ENCODE results near the gene MEX3A.
A peak's percentile ranks its signal among the peaks of the same experiment; 100 is the strongest.
"Not testable (repeated sequence)": the region's sequence is repeated elsewhere in the genome, so short reads cannot be mapped to it uniquely, and the experiment has no call there.

MEX3A gene

DNA sequence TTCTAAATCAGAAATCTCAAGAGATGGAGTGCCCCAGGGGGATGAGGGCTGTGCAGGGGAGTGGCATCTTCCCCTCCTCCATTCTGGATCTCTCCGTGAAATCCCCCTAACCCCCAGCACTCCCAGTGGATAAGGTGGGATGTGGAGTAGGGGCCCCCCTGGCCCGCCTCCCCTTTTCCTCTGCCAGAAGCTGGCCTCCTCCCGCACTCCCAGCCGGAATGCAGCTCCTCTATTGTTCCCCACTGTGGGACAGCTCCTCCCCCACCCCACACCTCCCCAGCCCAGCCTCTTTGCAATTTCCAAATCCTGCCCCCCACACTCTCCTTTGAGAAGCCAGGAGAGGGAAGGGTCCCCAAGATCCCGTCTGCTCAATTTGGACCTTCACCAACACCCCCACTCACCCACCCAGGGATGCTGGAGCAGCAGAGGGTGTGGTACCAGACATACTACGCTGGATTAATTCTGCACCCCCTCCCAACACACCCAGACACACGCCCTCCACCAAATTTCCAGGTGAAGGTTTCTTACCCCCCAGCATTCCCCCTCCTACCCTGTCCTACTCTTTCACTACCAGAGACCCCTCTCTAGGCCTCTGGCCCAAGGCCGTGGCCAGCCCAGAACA is 1.9 kb downstream of the MEX3A start:
- Mint-ChIP-seq H3K4me3 (no peak overlapping the region), H3K36me3 (no peaks in the 10 kb centered on the region), H3K4me1 (ENCODE audit: low read depth) (peaks cover 6% of the 10 kb centered on the region), H3K9me3 (ENCODE audit: low read depth) (no peaks in the 10 kb centered on the region), H3K27me3 (peaks cover 10% of the 10 kb centered on the region), H3K27ac (no peak overlapping the region)

DNA sequence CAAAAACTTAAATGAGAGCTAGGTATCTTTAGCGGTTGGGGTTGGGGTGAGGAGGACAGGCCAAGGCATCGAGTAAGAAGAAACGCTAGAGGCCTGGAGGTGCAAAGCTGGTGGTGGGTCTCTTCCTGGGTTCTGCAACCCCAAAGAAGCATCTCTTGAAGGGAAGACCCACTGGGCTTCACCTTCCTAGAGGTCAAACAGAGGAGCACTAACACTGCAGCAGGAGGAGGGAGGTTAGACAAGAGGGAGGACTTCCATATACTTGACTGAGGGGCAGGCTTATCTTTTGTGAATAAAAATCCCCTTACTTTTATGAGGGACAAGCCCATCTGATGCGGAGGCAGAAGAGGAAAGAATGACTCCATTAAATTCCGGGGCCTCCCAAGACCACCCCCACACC is 2.5 kb downstream of the MEX3A start:
- peak overlapping the region; percentile 22 for H3K27ac Mint-ChIP-seq
- peaks cover 6% of the 10 kb centered on the region for H3K4me1 Mint-ChIP-seq (ENCODE audit: low read depth)
- peak overlapping the region; percentile 59 for H3K4me3 Mint-ChIP-seq

DNA sequence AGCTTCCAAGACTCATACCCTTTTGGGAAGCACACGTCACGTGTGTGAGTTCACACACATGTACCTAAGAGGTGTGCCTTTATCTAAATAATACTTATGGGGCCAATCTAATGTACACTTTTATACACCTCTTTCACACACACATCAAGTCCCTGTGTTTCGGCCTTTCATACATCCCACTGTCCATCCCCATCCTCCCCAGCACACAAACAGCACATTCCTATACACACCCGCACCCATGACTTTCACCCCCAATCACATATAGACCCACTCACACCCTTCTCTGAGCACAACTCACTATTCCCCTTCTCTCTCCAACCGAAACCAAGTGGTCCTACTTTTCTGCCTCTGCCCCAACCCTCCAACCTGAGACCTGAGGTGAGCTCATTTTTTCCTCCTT is 3.5 kb downstream of the MEX3A start:
- peaks cover 4% of the 10 kb centered on the region for H3K27me3 Mint-ChIP-seq
- H3K4me1 Mint-ChIP-seq (ENCODE audit: low read depth) = peaks cover 4% of the 10 kb centered on the region
- H3K9me3 Mint-ChIP-seq (ENCODE audit: low read depth) = no peaks in the 10 kb centered on the region
- H3K36me3 Mint-ChIP-seq = no peaks in the 10 kb centered on the region
- no peak overlapping the region for H3K4me3 Mint-ChIP-seq
- no peak overlapping the region for H3K27ac Mint-ChIP-seq

More for the DNA sequence above, 2.5 kb downstream of the MEX3A start:
- Mint-ChIP-seq H3K9me3 (ENCODE audit: low read depth) (no peaks in the 10 kb centered on the region), H3K36me3 (no peaks in the 10 kb centered on the region), H3K27me3 (peaks cover 7% of the 10 kb centered on the region)

DNA sequence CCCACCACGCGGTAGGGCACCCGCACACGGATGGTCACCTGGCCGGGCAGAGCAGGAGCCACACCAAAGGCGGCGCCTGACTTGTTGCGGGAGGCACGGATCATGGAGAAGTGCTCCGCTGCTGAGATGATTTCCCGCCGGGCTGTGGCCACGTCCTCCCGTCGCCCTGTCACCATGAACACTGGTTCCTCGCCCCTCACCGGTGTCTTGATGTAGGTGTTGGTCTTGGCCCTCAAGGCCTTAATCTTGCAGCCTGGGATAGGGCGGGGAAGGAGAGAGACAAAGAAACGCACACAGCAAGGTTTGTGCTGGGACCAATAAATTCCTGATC is 4.9 kb downstream of the MEX3A start:
- H3K27ac Mint-ChIP-seq = no peak overlapping the region
- no peaks in the 10 kb centered on the region for H3K9me3 Mint-ChIP-seq (ENCODE audit: low read depth)
- no peaks in the 10 kb centered on the region for H3K36me3 Mint-ChIP-seq
- no peak overlapping the region for H3K4me3 Mint-ChIP-seq
- peaks cover 2% of the 10 kb centered on the region for H3K4me1 Mint-ChIP-seq (ENCODE audit: low read depth)
- peaks cover 2% of the 10 kb centered on the region for H3K27me3 Mint-ChIP-seq

DNA sequence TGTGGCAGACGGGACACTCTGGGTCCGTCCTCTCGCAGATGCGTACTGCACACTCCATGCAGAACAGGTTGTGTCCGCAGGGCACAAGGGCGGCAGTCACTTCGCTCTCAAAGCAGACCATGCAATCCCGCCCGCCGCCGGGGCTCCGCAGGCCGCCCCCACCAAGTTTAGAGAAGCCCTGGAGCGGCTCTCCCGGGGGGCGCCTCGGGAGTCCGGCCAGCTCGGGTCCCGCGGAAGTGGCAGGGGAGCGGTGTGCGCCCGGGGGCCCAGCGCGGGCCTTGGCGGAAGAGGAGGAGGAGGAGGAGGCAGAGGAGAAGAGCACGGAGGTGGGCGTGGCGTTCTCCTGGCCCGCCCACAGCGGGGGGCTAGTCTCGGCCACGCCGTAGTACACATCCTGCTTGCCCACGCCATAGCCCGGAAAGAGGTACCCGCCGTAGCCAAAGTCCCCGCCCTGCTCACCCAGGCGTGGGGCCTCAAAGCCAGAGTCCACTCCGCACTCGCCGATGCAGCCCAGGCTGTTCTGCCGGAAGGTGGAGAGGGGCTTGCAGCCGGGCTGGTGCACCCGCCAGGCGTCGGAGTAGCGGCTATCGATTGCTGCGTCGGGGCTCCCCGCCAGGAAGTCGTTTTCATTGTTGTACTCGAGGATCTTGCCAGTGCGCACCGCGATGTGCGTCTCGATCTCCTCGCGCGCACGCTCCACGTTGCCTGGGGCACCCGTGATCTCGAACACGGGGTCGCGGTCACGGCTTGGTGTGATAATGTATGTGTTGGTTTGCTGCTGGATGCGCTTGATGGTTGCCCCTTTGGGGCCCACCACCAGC is 5.4 kb downstream of the MEX3A start:
- Mint-ChIP-seq H3K36me3 (no peaks in the 10 kb centered on the region), H3K9me3 (ENCODE audit: low read depth) (no peaks in the 10 kb centered on the region), H3K4me1 (ENCODE audit: low read depth) (peaks cover 1% of the 10 kb centered on the region), H3K4me3 (peak overlapping the region; percentile 46), H3K27me3 (peaks cover 2% of the 10 kb centered on the region), H3K27ac (no peak overlapping the region)

DNA sequence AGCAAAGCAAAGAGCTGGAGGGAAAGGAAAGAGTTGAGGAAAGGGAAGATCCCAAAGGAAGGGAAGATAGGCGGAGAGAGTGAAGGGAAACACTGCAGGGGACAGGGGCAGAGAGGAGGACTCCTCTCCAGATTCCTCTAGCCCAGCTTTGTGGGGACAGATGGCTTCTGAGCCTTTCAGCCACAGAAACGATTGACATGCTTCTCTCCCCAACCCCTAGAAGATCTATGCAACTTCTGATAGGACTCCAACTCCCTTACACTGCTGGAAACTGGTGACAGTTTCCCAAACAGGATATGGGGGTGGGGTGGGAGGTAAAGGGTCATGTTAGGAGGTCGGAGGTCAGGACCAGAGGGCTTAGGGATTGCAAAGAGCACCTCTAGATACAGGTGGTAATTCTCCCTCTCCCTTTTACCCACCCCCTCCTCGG is 6.5 kb downstream of the MEX3A start:
- no peak overlapping the region for H3K27ac Mint-ChIP-seq
- H3K4me1 Mint-ChIP-seq (ENCODE audit: low read depth) = no peaks in the 10 kb centered on the region
- H3K36me3 Mint-ChIP-seq = no peaks in the 10 kb centered on the region
- H3K4me3 Mint-ChIP-seq = peak overlapping the region; percentile 14
- peaks cover 2% of the 10 kb centered on the region for H3K27me3 Mint-ChIP-seq
- H3K9me3 Mint-ChIP-seq (ENCODE audit: low read depth) = no peaks in the 10 kb centered on the region

DNA sequence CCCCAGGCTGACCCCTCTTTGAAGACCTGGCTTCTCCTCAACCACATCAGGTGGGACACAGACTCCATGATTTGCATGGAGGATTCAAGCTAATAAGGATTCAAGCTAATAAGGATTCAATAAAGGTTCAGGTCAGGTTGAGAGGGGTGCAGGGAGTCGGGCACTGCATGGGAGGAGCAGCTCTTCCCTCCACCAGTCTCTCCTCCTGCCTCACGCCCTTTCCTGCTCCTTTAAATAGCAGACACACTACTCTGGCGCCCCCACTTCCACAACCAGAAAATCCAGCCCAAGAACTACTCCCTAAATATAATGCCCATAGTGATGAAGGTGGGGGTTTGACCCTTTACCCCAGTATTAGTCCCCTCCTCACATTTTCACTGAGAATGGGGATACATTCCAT is 7.1 kb downstream of the MEX3A start:
- H3K4me1 Mint-ChIP-seq (ENCODE audit: low read depth) = no peaks in the 10 kb centered on the region
- H3K27me3 Mint-ChIP-seq = peaks cover 2% of the 10 kb centered on the region
- no peak overlapping the region for H3K4me3 Mint-ChIP-seq
- no peak overlapping the region for H3K27ac Mint-ChIP-seq
- H3K9me3 Mint-ChIP-seq (ENCODE audit: low read depth) = no peaks in the 10 kb centered on the region
- H3K36me3 Mint-ChIP-seq = no peaks in the 10 kb centered on the region

DNA sequence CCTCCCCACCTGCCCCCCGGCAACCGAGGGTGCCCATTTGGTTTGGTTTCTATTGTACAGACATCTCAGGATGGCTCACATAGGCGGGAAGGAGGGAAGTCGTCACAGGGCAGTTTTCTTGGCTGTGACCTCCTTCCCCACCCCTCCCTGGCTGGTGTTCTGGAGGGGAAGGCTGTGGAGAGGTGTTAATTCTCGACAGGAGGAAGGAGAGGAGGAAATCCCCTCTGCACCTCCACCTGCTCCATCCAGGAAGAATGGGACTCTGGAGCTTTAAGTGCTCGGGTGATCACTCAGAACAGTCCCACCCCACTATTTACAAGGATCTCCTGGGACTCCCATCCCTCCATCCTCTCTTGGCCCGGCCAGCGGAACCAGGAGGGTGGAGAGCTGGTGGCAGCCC is 7.6 kb downstream of the MEX3A start:
- Mint-ChIP-seq H3K27ac (no peak overlapping the region), H3K4me1 (ENCODE audit: low read depth) (no peaks in the 10 kb centered on the region), H3K9me3 (ENCODE audit: low read depth) (no peaks in the 10 kb centered on the region)

DNA sequence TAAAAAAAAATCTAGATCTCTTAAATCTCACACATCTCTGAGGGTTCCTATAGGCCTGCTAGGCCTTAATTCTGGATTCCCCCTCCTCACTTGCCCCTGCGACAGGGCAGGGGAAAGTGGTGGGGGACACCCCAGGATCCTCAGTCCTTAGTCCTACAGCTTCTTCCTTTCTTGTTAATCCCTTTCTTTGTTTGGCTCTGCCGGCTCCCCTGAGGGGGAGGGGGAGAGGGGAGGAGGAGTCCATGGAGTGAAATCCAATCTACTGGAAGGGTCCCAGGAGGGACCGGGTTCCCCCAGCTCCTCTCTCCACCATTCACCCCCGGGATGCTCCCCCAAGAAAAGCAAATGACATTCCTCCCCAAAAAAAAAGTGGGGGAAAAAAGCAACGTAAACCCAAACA is 8.5 kb downstream of the MEX3A start:
- peaks cover 2% of the 10 kb centered on the region for H3K27me3 Mint-ChIP-seq
- no peak overlapping the region for H3K4me3 Mint-ChIP-seq
- H3K36me3 Mint-ChIP-seq = no peaks in the 10 kb centered on the region
- no peaks in the 10 kb centered on the region for H3K9me3 Mint-ChIP-seq (ENCODE audit: low read depth)
- H3K4me1 Mint-ChIP-seq (ENCODE audit: low read depth) = no peaks in the 10 kb centered on the region
- no peak overlapping the region for H3K27ac Mint-ChIP-seq

More for the DNA sequence above, 7.6 kb downstream of the MEX3A start:
- H3K4me3 Mint-ChIP-seq = no peak overlapping the region
- H3K27me3 Mint-ChIP-seq = peaks cover 2% of the 10 kb centered on the region
- H3K36me3 Mint-ChIP-seq = no peaks in the 10 kb centered on the region

DNA sequence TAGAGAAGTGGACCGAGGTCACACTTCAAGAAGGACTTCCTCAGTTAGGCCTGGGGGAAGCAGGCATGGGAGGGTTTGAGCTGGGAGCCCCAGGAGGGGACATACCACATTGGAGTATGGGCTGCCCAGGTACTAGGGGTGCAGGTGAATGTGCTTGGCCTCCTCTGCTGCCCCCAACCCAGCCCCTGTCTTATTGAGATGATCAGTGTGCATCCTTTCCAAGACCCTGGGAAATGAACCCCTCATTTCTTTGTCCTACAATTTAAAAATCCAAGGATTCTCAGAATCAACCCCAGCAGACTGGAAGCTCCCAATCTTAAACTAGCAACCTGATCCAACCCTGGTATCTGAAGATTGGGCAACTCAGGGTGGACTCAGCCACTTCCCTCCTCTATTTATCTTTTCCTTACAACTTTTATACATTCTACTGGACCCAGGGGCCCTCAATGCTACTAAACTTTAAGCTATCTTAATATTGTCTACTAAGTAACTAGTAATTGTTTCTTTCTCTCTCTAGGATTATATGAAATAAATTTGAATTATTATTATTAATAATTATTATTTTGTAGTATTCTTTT is 9.1 kb downstream of the MEX3A start:
- Mint-ChIP-seq H3K27me3 (peaks cover 2% of the 10 kb centered on the region), H3K9me3 (ENCODE audit: low read depth) (no peaks in the 10 kb centered on the region)

DNA sequence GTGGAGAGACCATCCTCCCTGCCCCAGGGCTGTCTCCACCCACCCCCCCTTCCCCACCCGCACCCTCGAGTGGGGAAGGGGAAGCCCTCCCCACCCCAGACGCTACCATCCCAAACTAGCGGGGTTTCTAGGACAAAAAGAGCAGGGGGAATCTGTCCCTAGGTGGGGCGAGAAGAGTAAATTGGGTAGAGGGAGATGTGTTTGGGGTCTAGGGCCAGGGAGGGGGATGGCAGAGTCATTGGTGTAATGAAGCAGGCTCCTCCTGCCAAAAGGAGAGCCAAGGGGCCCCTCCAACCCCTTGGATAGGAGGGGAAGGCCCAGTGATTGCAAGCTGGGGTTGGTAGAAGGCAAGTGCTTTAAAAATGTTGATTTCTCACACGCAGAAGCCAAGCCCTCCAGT is 10.0 kb downstream of the MEX3A start:
- Mint-ChIP-seq H3K27ac (no peak overlapping the region), H3K36me3 (no peaks in the 10 kb centered on the region), H3K27me3 (no peaks in the 10 kb centered on the region), H3K4me1 (ENCODE audit: low read depth) (no peaks in the 10 kb centered on the region), H3K4me3 (no peak overlapping the region), H3K9me3 (ENCODE audit: low read depth) (no peaks in the 10 kb centered on the region)

More for the DNA sequence above, 9.1 kb downstream of the MEX3A start:
- H3K27ac Mint-ChIP-seq = no peak overlapping the region
- no peaks in the 10 kb centered on the region for H3K4me1 Mint-ChIP-seq (ENCODE audit: low read depth)
- H3K36me3 Mint-ChIP-seq = no peaks in the 10 kb centered on the region
- H3K4me3 Mint-ChIP-seq = no peak overlapping the region

DNA sequence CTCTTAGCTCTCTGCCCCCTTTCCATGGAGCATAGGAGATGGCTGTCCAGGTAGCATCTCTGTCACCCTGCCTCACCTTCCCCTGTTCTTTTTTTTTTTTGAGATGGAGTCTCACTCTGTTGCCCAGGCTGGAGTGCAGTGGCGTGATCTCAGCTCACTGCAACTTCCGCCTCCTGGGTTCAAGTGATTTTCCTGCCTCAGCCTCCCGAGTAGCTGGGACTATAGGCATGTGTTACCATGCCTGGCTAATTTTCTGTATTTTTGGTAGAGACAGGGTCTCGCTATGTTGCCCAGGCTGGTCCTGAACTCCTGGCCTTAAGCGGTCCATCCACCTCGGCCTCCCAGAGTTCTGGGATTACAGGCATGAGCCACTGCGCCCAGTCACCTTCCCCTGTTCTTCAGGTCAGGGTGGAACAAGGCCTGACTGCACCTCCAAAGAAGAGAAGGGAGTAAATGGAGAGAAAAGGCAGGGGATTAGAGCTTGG is 10.9 kb downstream of the MEX3A start:
- not testable (repeated sequence) for H3K36me3 Mint-ChIP-seq; H3K4me3 Mint-ChIP-seq; H3K27me3 Mint-ChIP-seq; H3K27ac Mint-ChIP-seq; H3K9me3 Mint-ChIP-seq (ENCODE audit: low read depth); H3K4me1 Mint-ChIP-seq (ENCODE audit: low read depth)

DNA sequence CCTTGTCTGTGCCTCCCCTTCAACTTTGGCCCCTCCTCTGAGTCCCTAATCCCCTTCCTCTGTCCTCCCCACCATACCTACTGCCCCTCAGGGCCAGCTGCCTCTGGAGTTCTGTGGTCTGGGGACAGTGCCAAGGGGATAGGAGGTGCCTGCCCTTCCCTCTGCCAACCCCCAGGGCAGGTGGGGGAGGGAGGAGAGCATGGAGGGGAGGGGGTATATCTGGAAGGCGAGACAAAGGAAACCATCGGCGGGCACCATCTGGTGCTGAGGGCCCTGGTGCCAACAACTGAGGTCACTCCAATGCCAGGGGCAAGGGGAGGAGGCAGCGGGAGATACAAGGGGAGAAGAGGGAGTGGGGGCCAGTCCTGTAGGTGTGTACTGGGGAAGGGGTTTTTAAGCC is 11.7 kb downstream of the MEX3A start:
- Mint-ChIP-seq H3K9me3 (ENCODE audit: low read depth) (no peaks in the 10 kb centered on the region), H3K27ac (no peak overlapping the region), H3K4me3 (no peak overlapping the region), H3K4me1 (ENCODE audit: low read depth) (peaks cover 4% of the 10 kb centered on the region), H3K36me3 (no peaks in the 10 kb centered on the region), H3K27me3 (no peaks in the 10 kb centered on the region)

DNA sequence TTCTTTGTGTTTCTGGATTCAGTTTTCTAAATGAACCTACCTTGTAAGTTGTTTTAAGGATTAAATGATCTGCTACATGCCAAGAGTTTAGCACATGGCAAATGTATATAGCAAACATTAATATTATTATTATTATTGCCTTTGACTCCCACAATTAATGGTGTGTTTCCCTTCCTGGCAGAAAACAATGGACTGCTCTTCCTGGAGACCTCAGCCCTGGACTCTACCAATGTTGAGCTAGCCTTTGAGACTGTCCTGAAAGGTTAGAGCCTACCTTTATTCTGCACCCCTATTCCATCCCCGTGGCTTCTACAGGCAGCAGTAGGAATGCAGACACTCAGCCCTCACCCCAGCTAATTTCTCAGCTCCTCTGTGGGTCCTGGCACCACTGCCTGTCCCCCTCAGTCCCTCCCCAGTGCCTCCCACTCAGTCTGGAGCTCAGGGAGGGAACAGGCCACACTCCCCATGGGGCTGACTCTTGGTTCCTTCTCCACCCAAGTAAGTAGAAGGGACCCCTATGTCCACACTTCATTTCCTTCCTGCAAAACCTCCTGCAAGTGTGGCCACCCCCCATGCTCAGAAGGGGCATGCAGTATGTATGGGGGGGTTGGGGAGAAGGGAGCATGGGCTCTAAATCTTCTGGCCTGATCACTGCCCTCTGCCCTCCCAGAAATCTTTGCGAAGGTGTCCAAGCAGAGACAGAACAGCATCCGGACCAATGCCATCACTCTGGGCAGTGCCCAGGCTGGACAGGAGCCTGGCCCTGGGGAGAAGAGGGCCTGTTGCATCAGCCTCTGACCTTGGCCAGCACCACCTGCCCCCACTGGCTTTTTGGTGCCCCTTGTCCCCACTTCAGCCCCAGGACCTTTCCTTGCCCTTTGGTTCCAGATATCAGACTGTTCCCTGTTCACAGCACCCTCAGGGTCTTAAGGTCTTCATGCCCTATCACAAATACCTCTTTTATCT is 12.5 kb downstream of the MEX3A start:
- Mint-ChIP-seq H3K27me3 (no peaks in the 10 kb centered on the region), H3K4me3 (no peak overlapping the region), H3K4me1 (ENCODE audit: low read depth) (peaks cover 7% of the 10 kb centered on the region), H3K27ac (no peak overlapping the region), H3K9me3 (ENCODE audit: low read depth) (no peaks in the 10 kb centered on the region), H3K36me3 (no peaks in the 10 kb centered on the region)
